ENCODE measurements around the gene ABCC1.
"Not testable (repeated sequence)": the region's sequence is repeated elsewhere in the genome, so short reads cannot be mapped to it uniquely, and the experiment has no call there.

The ABCC1 gene

GRCh38 chr16:16104132-16104803, 154.9 kb downstream of the ABCC1 start:
- peak in 1 of 3 donors; percentile 51 for DNase-seq
- H3K4me3 ChIP-seq (ENCODE audit: control insufficient read depth in 1 of 7, extremely low read depth in 1 of 7, insufficient read depth in 4 of 7, low read depth in 2 of 7, low read length in 6 of 7); H3K27me3 ChIP-seq (replicated peaks in 2 of 5; ENCODE audit: control insufficient read depth in 4 of 5, insufficient read depth in 5 of 5, low read length in 4 of 5); H3K9me3 ChIP-seq (ENCODE audit: control extremely low read depth in 1 of 5, control insufficient read depth in 4 of 5, insufficient read depth in 2 of 5, low read depth in 1 of 5, low read length in 4 of 5): not testable (repeated sequence)
- POLR2A ChIA-PET, result interaction anchor here (0.6 to 1.2 kb wide), 3 partner anchors 10 to 29 kb away, joined by 3 to 4 read pairs (median 3); no protein-coding TSS in a partner anchor
- CTCF ChIA-PET, result interaction anchor here (0.7 to 1.8 kb wide), 10 partner anchors 8 to 104 kb away, joined by 3 to 5 read pairs (median 4); no protein-coding TSS in a partner anchor
- Histone ChIP-seq H3K36me3 (ENCODE audit: control insufficient read depth in 4 of 4, insufficient read depth in 4 of 4, low read length in 3 of 4) (peaks cover 19 to 82% (median 59%) of the 10 kb centered on the region in 4 experiments), H3K4me1 (ENCODE audit: control extremely low read depth in 1 of 4, control insufficient read depth in 4 of 4, insufficient read depth in 4 of 4, low read length in 3 of 4) (peaks cover 0 to 49% (median 25%) of the 10 kb centered on the region in 4 experiments), H3K27ac (ENCODE audit: insufficient read depth in 1 of 2, low read depth in 1 of 2, low read length in 2 of 2, poor library complexity in 1 of 2, severe bottlenecking in 2 of 2) (peak overlapping the region in 1 of 2 experiments; percentile 9)
- 94% methylated on average over 11 of the region's 16 CpGs for WGBS (ENCODE audit: insufficient coverage)

GRCh38 chr16:16104804-16105141, 155.4 kb downstream of the ABCC1 start:
- H3K4me3 ChIP-seq (ENCODE audit: control insufficient read depth in 1 of 7, extremely low read depth in 1 of 7, insufficient read depth in 4 of 7, low read depth in 2 of 7, low read length in 6 of 7); H3K27me3 ChIP-seq (replicated peaks in 2 of 5; ENCODE audit: control insufficient read depth in 4 of 5, insufficient read depth in 5 of 5, low read length in 4 of 5); DNase-seq; H3K9me3 ChIP-seq (ENCODE audit: control extremely low read depth in 1 of 5, control insufficient read depth in 4 of 5, insufficient read depth in 2 of 5, low read depth in 1 of 5, low read length in 4 of 5): not testable (repeated sequence)
- POLR2A ChIA-PET, result interaction anchor here (0.7 to 1.2 kb wide), 2 partner anchors 16 to 30 kb away, joined by 3 to 4 read pairs; no protein-coding TSS in a partner anchor
- CTCF ChIA-PET, result interaction anchor here (0.7 to 1.8 kb wide), 10 partner anchors 8 to 104 kb away, joined by 3 to 5 read pairs (median 4); no protein-coding TSS in a partner anchor
- peak overlapping the region in 1 of 2 experiments; percentile 34 for H3K27ac ChIP-seq (ENCODE audit: insufficient read depth in 1 of 2, low read depth in 1 of 2, low read length in 2 of 2, poor library complexity in 1 of 2, severe bottlenecking in 2 of 2)
- H3K4me1 ChIP-seq (ENCODE audit: control extremely low read depth in 1 of 4, control insufficient read depth in 4 of 4, insufficient read depth in 4 of 4, low read length in 3 of 4), result peaks cover 0 to 48% (median 23%) of the 10 kb centered on the region in 4 experiments
- H3K36me3 ChIP-seq (ENCODE audit: control insufficient read depth in 4 of 4, insufficient read depth in 4 of 4, low read length in 3 of 4), result peaks cover 21 to 83% (median 57%) of the 10 kb centered on the region in 4 experiments
- 92% methylated on average over 16 of the region's 21 CpGs for WGBS (ENCODE audit: insufficient coverage)

- WGBS (ENCODE audit: insufficient coverage), result 72% methylated on average over 3 of the region's 14 CpGs
- Histone ChIP-seq H3K9me3 (ENCODE audit: control extremely low read depth in 1 of 5, control insufficient read depth in 4 of 5, insufficient read depth in 2 of 5, low read depth in 1 of 5, low read length in 4 of 5) (no peaks in the 10 kb centered on the region), H3K4me3 (ENCODE audit: control insufficient read depth in 1 of 7, extremely low read depth in 1 of 7, insufficient read depth in 4 of 7, low read depth in 2 of 7, low read length in 6 of 7) (no peak overlapping the region), H3K36me3 (ENCODE audit: control insufficient read depth in 4 of 4, insufficient read depth in 4 of 4, low read length in 3 of 4) (peaks cover 20 to 87% (median 57%) of the 10 kb centered on the region in 4 experiments), H3K27ac (ENCODE audit: insufficient read depth in 1 of 2, low read depth in 1 of 2, low read length in 2 of 2, poor library complexity in 1 of 2, severe bottlenecking in 2 of 2) (peak overlapping the region in 1 of 2 experiments; percentile 34), H3K4me1 (ENCODE audit: control extremely low read depth in 1 of 4, control insufficient read depth in 4 of 4, insufficient read depth in 4 of 4, low read length in 3 of 4) (peaks cover 0 to 39% (median 15%) of the 10 kb centered on the region in 4 experiments), H3K27me3 (replicated peaks in 2 of 5; ENCODE audit: control insufficient read depth in 4 of 5, insufficient read depth in 5 of 5, low read length in 4 of 5) (no peaks in the 10 kb centered on the region)
- CTCF ChIA-PET, result interaction anchor here (1.1 kb wide), 1 partner anchor 44 kb away, joined by 3 read pairs; no protein-coding TSS in a partner anchor
- POLR2A ChIA-PET, result no interaction called here
- DNase-seq, result no peak
These were observed 156.2 kb downstream of the ABCC1 start for GRCh38 chr16:16105646-16106045.

GRCh38 chr16:16106466-16106865, 157.1 kb downstream of the ABCC1 start:
- WGBS (ENCODE audit: insufficient coverage), result 88% methylated on average over 3 of the region's 6 CpGs

GRCh38 chr16:16107839-16108238, 158.4 kb downstream of the ABCC1 start:
- peaks cover 0 to 19% (median 5%) of the 10 kb centered on the region in 4 experiments for H3K4me1 ChIP-seq (ENCODE audit: control extremely low read depth in 1 of 4, control insufficient read depth in 4 of 4, insufficient read depth in 4 of 4, low read length in 3 of 4)
- no peaks in the 10 kb centered on the region for H3K9me3 ChIP-seq (ENCODE audit: control extremely low read depth in 1 of 5, control insufficient read depth in 4 of 5, insufficient read depth in 2 of 5, low read depth in 1 of 5, low read length in 4 of 5)
- CTCF ChIA-PET, result interaction anchor here (0.8 to 3.0 kb wide), 5 partner anchors 10 to 48 kb away, joined by 3 to 17 read pairs (median 7); no protein-coding TSS in a partner anchor
- peaks cover 27 to 92% (median 57%) of the 10 kb centered on the region in 4 experiments for H3K36me3 ChIP-seq (ENCODE audit: control insufficient read depth in 4 of 4, insufficient read depth in 4 of 4, low read length in 3 of 4)
- no peak overlapping the region for H3K4me3 ChIP-seq (ENCODE audit: control insufficient read depth in 1 of 7, extremely low read depth in 1 of 7, insufficient read depth in 4 of 7, low read depth in 2 of 7, low read length in 6 of 7)
- 96% methylated on average over 6 of the region's 6 CpGs for WGBS (ENCODE audit: insufficient coverage)
- no peaks in the 10 kb centered on the region for H3K27me3 ChIP-seq (replicated peaks in 2 of 5; ENCODE audit: control insufficient read depth in 4 of 5, insufficient read depth in 5 of 5, low read length in 4 of 5)
- DNase-seq, result no peak
- H3K27ac ChIP-seq (ENCODE audit: insufficient read depth in 1 of 2, low read depth in 1 of 2, low read length in 2 of 2, poor library complexity in 1 of 2, severe bottlenecking in 2 of 2), result peak overlapping the region in 1 of 2 experiments; percentile 64
- POLR2A ChIA-PET, result interaction anchor here (1.8 kb wide), 1 partner anchor 12 kb away, joined by 5 read pairs; no protein-coding TSS in a partner anchor

More at GRCh38 chr16:16106466-16106865, 157.1 kb downstream of the ABCC1 start:
- no peaks in the 10 kb centered on the region for H3K9me3 ChIP-seq (ENCODE audit: control extremely low read depth in 1 of 5, control insufficient read depth in 4 of 5, insufficient read depth in 2 of 5, low read depth in 1 of 5, low read length in 4 of 5)
- no peak overlapping the region for H3K27ac ChIP-seq (ENCODE audit: insufficient read depth in 1 of 2, low read depth in 1 of 2, low read length in 2 of 2, poor library complexity in 1 of 2, severe bottlenecking in 2 of 2)
- POLR2A ChIA-PET, result no interaction called here
- DNase-seq, result no peak
- H3K4me1 ChIP-seq (ENCODE audit: control extremely low read depth in 1 of 4, control insufficient read depth in 4 of 4, insufficient read depth in 4 of 4, low read length in 3 of 4), result peaks cover 0 to 32% (median 11%) of the 10 kb centered on the region in 4 experiments
- CTCF ChIA-PET, result interaction anchor here (1.4 to 2.1 kb wide), 2 partner anchors 14 to 16 kb away, joined by 5 to 7 read pairs; no protein-coding TSS in a partner anchor
- no peak overlapping the region for H3K4me3 ChIP-seq (ENCODE audit: control insufficient read depth in 1 of 7, extremely low read depth in 1 of 7, insufficient read depth in 4 of 7, low read depth in 2 of 7, low read length in 6 of 7)
- H3K27me3 ChIP-seq (replicated peaks in 2 of 5; ENCODE audit: control insufficient read depth in 4 of 5, insufficient read depth in 5 of 5, low read length in 4 of 5), result no peaks in the 10 kb centered on the region
- peaks cover 22 to 92% (median 58%) of the 10 kb centered on the region in 4 experiments for H3K36me3 ChIP-seq (ENCODE audit: control insufficient read depth in 4 of 4, insufficient read depth in 4 of 4, low read length in 3 of 4)

GRCh38 chr16:16108759-16109158, 159.3 kb downstream of the ABCC1 start:
- H3K27ac ChIP-seq (ENCODE audit: insufficient read depth in 1 of 2, low read depth in 1 of 2, low read length in 2 of 2, poor library complexity in 1 of 2, severe bottlenecking in 2 of 2), result peak overlapping the region; percentile 47 to 71
- CTCF ChIA-PET, result interaction anchor here (0.8 to 3.0 kb wide), 5 partner anchors 9 to 33 kb away, joined by 3 to 17 read pairs (median 7); no protein-coding TSS in a partner anchor
- peaks cover 26 to 93% (median 58%) of the 10 kb centered on the region in 4 experiments for H3K36me3 ChIP-seq (ENCODE audit: control insufficient read depth in 4 of 4, insufficient read depth in 4 of 4, low read length in 3 of 4)
- no peak for DNase-seq
- H3K4me3 ChIP-seq (ENCODE audit: control insufficient read depth in 1 of 7, extremely low read depth in 1 of 7, insufficient read depth in 4 of 7, low read depth in 2 of 7, low read length in 6 of 7), result no peak overlapping the region
- 27% methylated on average over 2 of the region's 6 CpGs for WGBS (ENCODE audit: insufficient coverage)
- no peaks in the 10 kb centered on the region for H3K9me3 ChIP-seq (ENCODE audit: control extremely low read depth in 1 of 5, control insufficient read depth in 4 of 5, insufficient read depth in 2 of 5, low read depth in 1 of 5, low read length in 4 of 5)
- H3K27me3 ChIP-seq (replicated peaks in 2 of 5; ENCODE audit: control insufficient read depth in 4 of 5, insufficient read depth in 5 of 5, low read length in 4 of 5), result no peaks in the 10 kb centered on the region
- H3K4me1 ChIP-seq (ENCODE audit: control extremely low read depth in 1 of 4, control insufficient read depth in 4 of 4, insufficient read depth in 4 of 4, low read length in 3 of 4), result peaks cover 0 to 13% (median 3%) of the 10 kb centered on the region in 4 experiments
- POLR2A ChIA-PET, result interaction anchor here (1.8 kb wide), 1 partner anchor 12 kb away, joined by 5 read pairs; no protein-coding TSS in a partner anchor

All from common myeloid progenitor, CD34-positive (primary cell).